Urinary bladder (tissue), 4 donors: Measurements from ENCODE around the gene IRF2BPL. TPM values are rescaled to one million over a fixed set of nuclear protein-coding genes. Genes with fewer than 3 reads are reported as not detected.

ENCODE experiments used
- DNase-seq: peaks from one replicate; pipeline ENCODE4 v3.0.0-alpha.2; 2015; ENCODE audit errors: extremely low spot score
- H3K27ac ChIP-seq: one replicate; pipeline ENCODE4 v1.5.1; 2013; ENCODE audit warnings: low read depth, mild to moderate bottlenecking, moderate library complexity
- H3K36me3 ChIP-seq: one replicate; pipeline ENCODE4 v1.6.1; 2013; ENCODE audit warnings: mild to moderate bottlenecking, moderate library complexity; ENCODE audit not compliant: insufficient read depth
- H3K4me1 ChIP-seq: one replicate; pipeline ENCODE4 v1.6.1; 2013; ENCODE audit warnings: mild to moderate bottlenecking, moderate library complexity; ENCODE audit not compliant: insufficient read depth
- H3K4me3 ChIP-seq: one replicate; pipeline ENCODE4 v1.5.1; 2013; ENCODE audit warnings: low read depth, low read length
- WGBS: extraction: QIAGEN DNeasy Blood & Tissue Kit; methylation state at CpG from one replicate; pipeline ENCODE4 v1.1.7; 2013; 5-methylcytosine and 5-hydroxymethylcytosine counted together
- polyA plus RNA-seq: library from polyadenylated mRNA; stranded (reverse); fragments of 200-250 nt; gene quantifications from one replicate; pipeline ENCODE4 v1.2.3, GENCODE V29; 2013
- total RNA-seq: library from RNA; depleted of rRNA; stranded (reverse); fragments of >200 nt; gene quantifications from one replicate; pipeline ENCODE4 v1.2.3, GENCODE V29; 2014
- donor health status: healthy with polysubstance abuse.
- donor health status: healthy.

The IRF2BPL gene
- total RNA-seq (26.4 TPM), polyA plus RNA-seq (65.3 TPM)

DNA sequence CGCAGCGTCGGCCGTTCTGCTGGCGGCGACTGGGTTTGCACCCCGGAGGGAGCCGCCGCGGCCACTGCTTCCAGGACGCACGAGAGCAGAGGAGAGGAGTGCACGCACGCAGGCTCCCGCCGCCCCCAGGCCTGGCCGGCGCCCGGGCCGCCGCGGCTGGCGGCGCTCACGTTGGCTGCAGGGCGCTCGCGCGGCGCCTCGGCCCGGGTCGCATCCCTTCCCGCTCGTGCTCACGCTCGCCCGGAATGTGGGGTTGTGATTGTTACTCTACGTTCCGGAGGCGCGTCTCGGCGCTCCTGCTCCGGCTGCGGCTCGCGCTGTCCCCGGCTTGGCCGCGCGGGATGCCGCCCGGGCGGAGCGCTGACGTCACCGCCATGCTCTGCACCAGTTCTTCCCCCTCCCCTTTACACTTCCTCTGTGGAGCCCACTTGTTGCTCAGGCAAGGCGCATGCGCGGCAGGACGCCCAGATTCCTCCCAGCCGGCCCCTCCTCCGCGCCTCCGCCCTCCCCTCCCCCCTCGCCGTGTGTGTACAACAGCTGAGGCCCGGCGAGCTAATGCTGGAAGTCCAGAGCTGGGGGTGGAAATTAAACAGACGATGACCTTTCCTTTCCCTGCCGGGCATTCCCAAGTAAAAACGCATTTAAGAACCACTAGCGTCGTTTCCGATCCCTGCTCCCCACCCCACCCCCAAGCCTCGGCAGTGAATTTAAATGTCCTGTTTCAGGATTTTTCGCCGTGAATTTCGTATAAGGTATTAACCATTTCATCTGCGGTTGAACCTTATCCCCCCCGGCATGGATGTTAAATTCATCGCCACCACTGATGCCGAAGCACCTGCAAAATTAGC is at the start of gene IRF2BPL:
IRF2BPL (minus strand) TSS at position 325 of the 848 bp plus-strand sequence. CDS start 916 bp downstream, outside the sequence.
- peak within 1 kb of the TSS; percentile 99 for H3K27ac ChIP-seq
- peak within 1 kb of the TSS; percentile 93 for H3K4me3 ChIP-seq
- no peaks in the 10 kb centered on the region for H3K36me3 ChIP-seq
- H3K4me1 ChIP-seq = peaks cover 4% of the 10 kb centered on the region
- DNase-seq = peak; percentile 90
- under 1% methylated on average over 84 of the region's 84 CpGs for WGBS

DNA sequence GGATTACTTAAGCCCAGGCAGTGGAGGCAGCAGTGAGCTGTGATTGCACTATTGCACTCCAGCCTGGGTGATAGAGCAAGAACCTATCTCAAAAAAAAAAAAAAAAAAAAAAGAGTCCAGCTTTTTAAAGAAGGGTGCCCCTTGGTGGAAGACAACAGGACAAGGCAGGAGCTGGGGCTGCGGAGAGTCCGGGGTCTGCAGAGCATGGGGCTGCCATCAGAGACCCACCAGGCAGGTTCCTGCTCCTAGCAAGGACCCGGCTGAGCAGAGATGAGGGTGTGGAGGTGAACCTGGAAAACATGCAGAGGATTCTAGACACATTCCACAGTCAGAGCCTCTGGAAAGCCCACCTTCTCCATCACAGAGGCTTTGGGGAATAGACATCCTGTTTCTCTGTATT is 48.5 kb upstream of the IRF2BPL start:
- WGBS = 91% methylated on average over 3 of the region's 3 CpGs
- no peaks in the 10 kb centered on the region for H3K4me1 ChIP-seq
- H3K36me3 ChIP-seq = no peaks in the 10 kb centered on the region
- peak overlapping the region; percentile 57 for H3K27ac ChIP-seq
- DNase-seq = no peak
- no peak overlapping the region for H3K4me3 ChIP-seq

DNA sequence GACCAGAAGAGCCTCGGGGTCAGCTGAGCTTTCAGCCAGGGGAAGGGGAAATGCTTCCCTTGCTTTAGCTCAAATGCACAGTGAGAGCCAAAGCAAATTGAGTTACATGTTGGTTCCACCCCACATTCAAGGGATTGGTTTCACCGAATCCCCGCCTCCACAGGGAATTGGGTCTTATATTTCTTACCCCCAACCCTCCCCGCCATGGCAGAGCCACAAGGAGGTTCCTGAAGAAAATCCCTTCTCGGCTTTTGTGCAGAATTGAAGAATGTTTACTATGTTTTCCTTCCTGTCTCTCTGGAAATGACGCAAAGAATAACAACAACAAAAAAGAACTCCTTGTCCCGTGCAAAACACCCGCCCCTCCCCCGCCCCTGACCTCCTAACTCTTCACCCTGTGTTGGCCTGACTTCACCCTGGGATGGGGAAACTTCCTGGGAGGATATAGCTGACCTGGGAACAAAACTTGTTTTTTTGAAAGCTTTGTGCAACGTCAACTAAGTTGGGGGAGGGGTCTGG is 47.7 kb upstream of the IRF2BPL start:
- Histone ChIP-seq H3K4me1 (no peaks in the 10 kb centered on the region), H3K36me3 (no peaks in the 10 kb centered on the region), H3K27ac (no peak overlapping the region), H3K4me3 (no peak overlapping the region)
- DNase-seq = no peak
- WGBS = 25% methylated on average over 10 of the region's 10 CpGs

DNA sequence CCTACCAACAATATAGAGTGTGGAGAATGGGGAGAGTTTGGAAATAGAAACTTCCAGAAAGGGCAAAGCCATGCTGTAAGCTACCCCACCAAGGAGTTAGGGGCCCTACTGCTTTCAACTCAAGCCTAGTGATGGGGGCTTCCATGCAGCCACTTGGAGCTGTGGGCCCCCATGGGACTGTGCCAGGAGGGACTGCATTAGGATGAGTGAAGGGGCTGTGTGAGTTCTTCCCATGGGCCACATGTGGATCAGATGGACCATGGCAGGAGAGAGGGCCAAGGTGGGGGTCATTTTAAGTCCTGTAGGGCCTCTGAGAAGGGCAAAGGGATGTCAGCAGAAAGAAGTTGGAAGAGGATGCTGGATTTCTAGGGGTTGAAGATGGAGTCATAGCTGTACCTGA is 46.5 kb upstream of the IRF2BPL start:
- no peaks in the 10 kb centered on the region for H3K4me1 ChIP-seq
- no peak overlapping the region for H3K4me3 ChIP-seq
- H3K27ac ChIP-seq = no peak overlapping the region
- no peak for DNase-seq
- no peaks in the 10 kb centered on the region for H3K36me3 ChIP-seq

DNA sequence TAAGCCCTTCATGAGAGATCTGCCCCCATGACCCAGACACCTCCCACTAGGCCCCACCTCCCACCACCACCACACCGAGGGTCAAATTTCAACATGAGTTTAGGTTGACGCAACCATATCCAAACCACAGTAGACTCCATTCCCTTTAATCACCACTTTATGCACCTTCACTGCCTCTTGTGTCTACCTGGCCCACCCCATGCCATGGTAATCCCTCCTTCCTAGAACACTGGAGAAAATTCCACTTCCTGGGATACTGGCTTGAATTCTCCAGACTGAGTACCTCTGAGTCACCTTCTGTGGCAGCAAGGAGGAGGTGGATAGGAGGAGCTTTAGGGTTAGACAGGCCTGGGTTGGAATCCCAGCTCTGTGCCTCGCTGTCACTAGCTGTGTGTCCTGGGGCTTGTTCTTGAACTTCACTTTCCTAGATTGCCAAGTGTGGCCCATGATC is 43.5 kb upstream of the IRF2BPL start:
- no peak for DNase-seq

DNA sequence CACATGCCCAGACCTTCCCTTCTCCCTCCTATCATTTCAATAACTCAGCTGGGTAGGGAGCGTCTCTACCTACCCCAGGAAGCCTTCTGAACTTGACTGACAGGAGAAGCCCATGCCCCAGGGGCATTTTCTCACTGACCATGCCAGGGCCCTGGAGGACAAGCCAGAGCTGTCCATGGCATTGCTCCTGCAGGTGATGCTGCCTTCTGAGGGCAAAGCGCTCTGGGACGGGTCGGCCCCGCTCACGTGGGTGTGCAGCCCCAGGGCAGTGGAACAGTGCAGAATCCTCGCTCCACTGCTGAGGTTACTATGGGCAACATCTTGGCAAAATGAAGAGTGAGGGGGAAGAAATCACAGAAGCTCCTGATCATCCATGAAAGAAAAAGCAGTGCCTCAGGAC is 41.0 kb upstream of the IRF2BPL start:
- Histone ChIP-seq H3K4me3 (no peak overlapping the region), H3K36me3 (no peaks in the 10 kb centered on the region), H3K27ac (no peak overlapping the region), H3K4me1 (no peaks in the 10 kb centered on the region)
- whole genome bisulfite sequencing = 93% methylated on average over 7 of the region's 7 CpGs
- DNase-seq = no peak

More for the DNA sequence above, 43.5 kb upstream of the IRF2BPL start:
- no peak overlapping the region for H3K27ac ChIP-seq
- H3K4me1 ChIP-seq = no peaks in the 10 kb centered on the region
- H3K4me3 ChIP-seq = no peak overlapping the region
- H3K36me3 ChIP-seq = no peaks in the 10 kb centered on the region
- 85% methylated on average over 3 of the region's 3 CpGs for WGBS

DNA sequence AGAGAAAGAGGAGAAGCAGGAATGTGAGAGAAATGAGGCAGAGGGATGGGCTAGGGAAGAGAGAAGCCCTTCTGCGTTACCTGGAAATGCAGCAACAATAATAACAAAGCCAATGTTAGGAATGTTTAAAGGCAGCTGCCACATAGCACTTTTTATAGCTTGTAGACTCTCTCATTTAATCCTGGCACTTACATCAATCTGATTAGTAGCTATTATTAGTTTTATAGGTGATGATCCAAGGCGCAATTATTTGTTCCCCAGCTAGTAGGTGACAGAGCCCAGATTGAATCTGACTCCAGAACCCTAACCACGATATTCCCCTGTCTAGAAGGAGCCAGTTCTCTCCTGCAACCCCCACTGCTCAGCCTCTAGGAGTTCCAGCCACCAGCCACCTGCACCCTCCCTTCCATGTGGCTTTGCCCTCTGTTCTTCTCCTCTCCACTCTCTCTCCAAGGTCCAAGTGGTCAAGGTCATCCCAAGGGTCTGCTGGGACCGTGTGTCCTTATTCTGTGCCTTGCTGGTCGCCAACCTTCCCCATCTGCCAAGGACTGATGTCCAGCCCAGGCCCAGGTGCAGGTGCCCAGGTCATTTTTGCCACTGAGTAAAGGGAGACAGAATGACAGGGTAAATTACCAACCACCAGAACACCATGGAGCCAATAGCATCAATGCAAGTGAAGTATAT is 40.2 kb upstream of the IRF2BPL start:
- no peak overlapping the region for H3K27ac ChIP-seq
- no peak overlapping the region for H3K4me3 ChIP-seq
- no peaks in the 10 kb centered on the region for H3K4me1 ChIP-seq
- WGBS = 56% methylated on average over 5 of the region's 5 CpGs
- no peak for DNase-seq
- no peaks in the 10 kb centered on the region for H3K36me3 ChIP-seq

DNA sequence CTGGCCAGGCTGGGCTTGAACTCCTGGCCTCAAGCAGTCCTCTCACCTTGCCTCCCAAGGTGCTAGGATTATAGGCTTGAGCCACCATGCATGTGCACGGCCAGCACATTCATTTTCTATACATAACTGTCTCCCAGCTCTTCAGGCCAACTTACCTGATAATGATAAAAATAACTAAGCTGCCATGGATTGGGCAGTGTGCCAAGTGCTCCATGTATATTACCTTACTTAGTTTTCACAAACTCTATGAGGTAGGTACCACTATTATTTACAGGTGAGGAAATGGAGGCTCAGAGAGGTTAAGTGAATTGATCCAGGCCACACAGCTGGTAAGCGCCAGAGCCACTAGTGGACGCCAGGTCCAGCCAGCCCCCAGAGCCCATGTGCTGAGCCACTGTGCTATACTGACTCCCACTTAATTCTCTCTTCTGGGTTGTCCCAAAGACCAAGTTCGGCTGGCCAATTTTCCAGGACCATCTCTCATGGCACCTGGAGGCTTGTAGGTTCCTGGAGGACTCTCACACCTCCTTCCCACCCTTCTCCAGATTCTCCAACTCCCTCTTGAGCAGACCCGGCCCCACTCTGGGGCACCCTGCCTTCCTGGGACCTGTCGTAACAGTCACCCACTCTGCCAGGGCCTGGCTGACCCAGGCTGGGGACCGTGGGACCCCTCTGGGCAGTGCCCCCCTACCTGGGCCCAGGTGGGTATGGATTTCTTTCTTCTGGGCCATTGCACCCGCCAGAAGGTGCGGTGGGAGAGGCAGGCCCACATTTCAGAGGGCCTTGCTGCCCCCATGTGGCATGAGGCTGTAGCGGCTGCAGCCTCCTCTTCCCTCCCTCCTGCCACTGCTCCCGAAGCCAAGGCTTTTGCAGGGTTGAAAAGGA is 39.4 kb upstream of the IRF2BPL start:
- no peak for DNase-seq
- 48% methylated on average over 11 of the region's 11 CpGs for WGBS
- no peaks in the 10 kb centered on the region for H3K36me3 ChIP-seq
- H3K27ac ChIP-seq = no peak overlapping the region
- no peaks in the 10 kb centered on the region for H3K4me1 ChIP-seq
- H3K4me3 ChIP-seq = no peak overlapping the region

DNA sequence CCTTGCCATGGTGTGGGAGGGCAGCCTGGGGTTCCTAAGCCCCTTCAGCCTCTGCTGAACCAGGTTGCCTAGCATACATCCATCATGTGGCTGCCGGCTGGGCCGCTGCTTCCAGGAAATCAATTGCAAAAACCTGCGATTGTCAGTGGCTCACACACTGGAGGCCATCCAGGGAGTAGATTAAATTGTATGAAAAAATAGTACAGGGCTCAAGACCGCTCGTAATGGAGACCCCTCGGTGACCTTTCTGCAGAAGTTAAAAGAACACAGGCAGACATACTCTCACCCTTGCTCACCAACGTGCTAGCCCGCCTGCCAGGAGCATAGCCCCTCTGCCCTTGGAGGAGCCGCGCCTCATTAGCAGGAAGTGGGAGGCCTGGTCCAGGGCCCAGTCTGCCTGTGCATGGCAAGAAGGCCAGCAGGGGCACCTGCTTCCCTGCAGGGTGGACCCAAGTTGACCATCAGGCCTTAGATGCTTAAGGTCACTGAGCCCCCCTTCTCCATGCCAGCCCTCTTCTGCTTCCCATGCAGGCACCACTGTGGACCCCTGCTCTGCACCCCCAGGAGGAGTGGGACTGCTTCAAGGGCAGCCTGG is 38.2 kb upstream of the IRF2BPL start:
- H3K36me3 ChIP-seq = no peaks in the 10 kb centered on the region
- no peak overlapping the region for H3K4me3 ChIP-seq
- H3K4me1 ChIP-seq = no peaks in the 10 kb centered on the region
- 59% methylated on average over 10 of the region's 10 CpGs for WGBS
- H3K27ac ChIP-seq = no peak overlapping the region
- DNase-seq = no peak

DNA sequence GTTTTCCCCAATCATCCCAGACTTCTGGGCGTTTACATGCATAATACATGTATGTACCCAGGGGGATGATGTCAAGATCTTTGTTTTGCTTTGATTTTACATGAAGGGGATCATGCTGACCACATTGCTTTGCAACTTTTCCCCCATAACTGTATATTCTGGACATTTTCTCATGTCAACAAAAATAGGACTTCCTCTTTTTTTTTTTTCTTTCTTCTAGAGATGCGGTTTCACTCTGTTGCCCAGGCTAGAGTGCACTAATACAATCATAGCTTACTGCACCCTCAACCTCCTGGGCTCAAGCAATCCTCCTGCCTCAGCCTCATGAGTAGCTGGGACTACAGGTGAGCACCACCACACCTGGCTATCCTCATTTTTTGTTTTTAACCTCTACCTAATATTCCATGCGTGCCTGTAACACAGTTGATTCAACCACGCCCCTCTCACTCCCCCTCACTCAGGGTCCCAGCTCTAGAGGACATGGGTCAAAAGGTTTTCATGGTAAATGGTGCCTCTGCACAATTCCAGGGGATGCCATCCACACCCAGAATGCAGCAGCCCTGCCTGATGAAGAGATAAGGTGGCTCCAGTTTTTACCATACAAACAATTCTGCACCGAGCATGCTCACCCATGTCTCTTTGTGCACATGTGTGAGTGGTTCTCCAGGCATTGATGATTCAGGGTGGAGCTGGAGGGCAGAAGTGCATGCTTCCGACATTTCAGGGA is 37.5 kb upstream of the IRF2BPL start:
- H3K27ac ChIP-seq = no peak overlapping the region
- H3K4me3 ChIP-seq = no peak overlapping the region
- no peaks in the 10 kb centered on the region for H3K36me3 ChIP-seq
- H3K4me1 ChIP-seq = no peaks in the 10 kb centered on the region
- no peak for DNase-seq
- 74% methylated on average over 6 of the region's 6 CpGs for WGBS

DNA sequence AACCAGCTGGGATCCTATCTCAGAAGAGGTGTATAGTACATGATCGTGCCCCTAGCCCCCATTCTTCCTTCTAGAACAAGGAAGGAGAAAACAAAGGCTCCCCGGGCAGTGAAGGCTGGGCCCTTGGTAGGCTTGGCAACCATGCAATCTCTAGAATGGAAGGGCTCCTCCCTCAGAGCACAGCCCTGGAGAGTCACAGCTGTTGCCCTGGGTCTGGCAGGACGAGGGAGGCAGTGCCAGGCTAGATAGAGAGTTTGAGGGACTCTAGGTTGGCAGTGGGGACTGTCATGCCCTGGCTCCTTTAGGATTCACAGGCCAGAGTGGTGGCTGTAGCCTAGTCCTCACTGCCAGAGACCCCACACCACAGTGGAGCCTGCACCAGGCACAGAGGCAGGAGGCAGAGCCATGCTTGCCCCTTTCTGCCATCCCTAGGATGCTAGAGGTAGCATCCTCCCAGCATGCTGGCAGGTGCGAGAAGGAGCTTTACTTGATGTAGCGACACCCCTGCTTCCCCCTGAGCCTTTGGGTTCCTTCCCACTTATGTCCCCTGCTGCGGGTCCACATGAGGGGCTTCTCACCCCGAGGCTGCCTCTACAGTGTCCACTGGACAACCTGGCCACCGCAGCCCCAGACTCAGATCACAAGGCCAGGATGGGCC is 36.1 kb upstream of the IRF2BPL start:
- H3K4me1 ChIP-seq = no peaks in the 10 kb centered on the region
- WGBS = 85% methylated on average over 8 of the region's 8 CpGs
- DNase-seq = no peak
- H3K27ac ChIP-seq = no peak overlapping the region
- H3K4me3 ChIP-seq = no peak overlapping the region
- no peaks in the 10 kb centered on the region for H3K36me3 ChIP-seq

DNA sequence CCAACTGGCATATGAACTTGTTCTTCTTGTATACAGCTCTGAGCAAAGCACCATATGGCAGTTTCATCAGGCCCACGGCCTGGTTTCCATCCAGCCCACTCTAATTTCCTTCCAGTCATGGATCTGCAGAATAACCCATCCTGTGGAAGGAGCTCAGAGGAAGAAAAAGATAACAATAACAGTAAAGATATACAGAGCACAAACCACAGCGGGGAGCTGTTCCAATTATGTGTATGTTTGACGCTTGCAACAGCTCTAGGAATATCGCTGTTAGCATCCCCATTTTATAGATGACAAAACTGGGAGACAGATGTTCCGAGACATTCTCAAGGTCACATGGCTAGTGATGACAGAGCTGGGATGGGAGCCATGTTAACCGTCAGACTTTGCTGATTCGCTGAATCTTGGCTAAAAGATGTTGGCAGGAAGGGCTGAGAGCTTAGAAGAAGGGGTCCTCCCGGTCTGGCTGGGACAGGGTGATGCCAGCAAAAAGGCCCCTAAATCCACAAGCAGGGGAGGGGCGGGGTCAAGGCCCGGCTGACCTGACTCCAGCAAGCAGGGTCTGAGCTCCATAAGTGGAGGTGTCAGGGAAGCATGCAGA is 35.2 kb upstream of the IRF2BPL start:
- no peak overlapping the region for H3K27ac ChIP-seq
- H3K36me3 ChIP-seq = no peaks in the 10 kb centered on the region
- no peak for DNase-seq
- no peaks in the 10 kb centered on the region for H3K4me1 ChIP-seq
- no peak overlapping the region for H3K4me3 ChIP-seq
- WGBS = 43% methylated on average over 10 of the region's 10 CpGs
